Liver (tissue), 9 donors: Measurements from ENCODE around the gene CARS1. TPM values are rescaled to one million over a fixed set of nuclear protein-coding genes. Genes with fewer than 3 reads are reported as not detected.

ENCODE experiments used
- DNase-seq: peaks from one replicate; pipeline ENCODE4 v3.0.0-alpha.2; 2017; ENCODE audit warnings: low spot score
- H3K27ac ChIP-seq, 2 donors: one replicate each; pipeline ENCODE4 v1.7.0; 2013; ENCODE audit warnings: inconsistent platforms in 2 of 2, low read length in 2 of 2, control low read depth in 1 of 2, low read depth in 1 of 2, mild to moderate bottlenecking in 1 of 2
- H3K27me3 ChIP-seq, 4 donors: one replicate each; pipeline versions ENCODE4 v1.6.1 to v1.7.0; 2013; ENCODE audit warnings: low read length in 3 of 4, inconsistent platforms in 1 of 4, mild to moderate bottlenecking in 1 of 4, moderate library complexity in 1 of 4; ENCODE audit not compliant: control insufficient read depth in 4 of 4, insufficient read depth in 4 of 4
- H3K36me3 ChIP-seq, 4 donors: one replicate each; pipeline versions ENCODE4 v1.6.1 to v1.7.0; 2013; ENCODE audit warnings: low read length in 3 of 4, mild to moderate bottlenecking in 3 of 4, low read depth in 1 of 4, moderate library complexity in 1 of 4; ENCODE audit not compliant: control insufficient read depth in 4 of 4, insufficient read depth in 3 of 4
- H3K4me1 ChIP-seq, 4 donors: one replicate each; pipeline versions ENCODE4 v1.6.1 to v1.7.0; 2013; ENCODE audit warnings: low read length in 3 of 4, mild to moderate bottlenecking in 3 of 4, moderate library complexity in 1 of 4; ENCODE audit not compliant: control insufficient read depth in 4 of 4, insufficient read depth in 4 of 4
- H3K4me3 ChIP-seq, 3 donors: one replicate each; pipeline versions ENCODE4 v1.6.1 to v1.7.0; 2013; ENCODE audit warnings: low read length in 3 of 3, control low read depth in 1 of 3, low read depth in 1 of 3, mild to moderate bottlenecking in 1 of 3
- H3K9ac ChIP-seq, 2 donors: one replicate each; pipeline ENCODE4 v1.7.0; 2013; ENCODE audit warnings: low read length in 2 of 2, mild to moderate bottlenecking in 2 of 2, moderate library complexity in 2 of 2, control low read depth in 1 of 2, low read depth in 1 of 2
- H3K9me3 ChIP-seq, 4 donors: one replicate each; pipeline versions ENCODE4 v1.6.1 to v1.7.0; 2013; ENCODE audit warnings: low read length in 3 of 4; ENCODE audit not compliant: control insufficient read depth in 4 of 4
- CTCF ChIP-seq: fragments of 150-350 bp; IDR thresholded peaks from 2 replicates; pipeline ENCODE4 v1.5.1; 2017; ENCODE audit warnings: improper control_type of control experiment, low read depth, low read length; ENCODE audit not compliant: missing input control
- EGR1 ChIP-seq, 2 donors: IDR thresholded peaks; 2 replicates each; pipeline ENCODE4 v1.6.1; 2016 to 2018; ENCODE audit warnings: antibody characterized with exemption in 2 of 2, low read depth in 2 of 2
- FOXA1 ChIP-seq: IDR thresholded peaks from 2 replicates; pipeline ENCODE4 v1.6.1; 2016; ENCODE audit warnings: antibody characterized with exemption
- GABPA ChIP-seq, 2 donors: IDR thresholded peaks in 1 of 2; conservative IDR thresholded peaks in 1 of 2; 2 replicates each; pipeline ENCODE4 v1.6.1; 2016; ENCODE audit warnings: antibody characterized with exemption in 2 of 2, mild to moderate bottlenecking in 1 of 2, moderate library complexity in 1 of 2
- HNF4A ChIP-seq, 2 donors: conservative IDR thresholded peaks; 2 replicates each; pipeline ENCODE4 v1.6.1; 2016; ENCODE audit warnings: antibody characterized with exemption in 2 of 2, mild to moderate bottlenecking in 2 of 2
- HNF4G ChIP-seq: IDR thresholded peaks from 2 replicates; pipeline ENCODE4 v1.6.1; 2016; ENCODE audit warnings: antibody characterized with exemption
- JUND ChIP-seq, 2 donors: IDR thresholded peaks; 2 replicates each; pipeline ENCODE4 v1.6.1; 2016; ENCODE audit warnings: antibody characterized with exemption in 2 of 2
- NR2F2 ChIP-seq: IDR thresholded peaks from 2 replicates; pipeline ENCODE4 v1.6.1; 2016; ENCODE audit warnings: antibody characterized with exemption
- RAD21 ChIP-seq, 2 donors: IDR thresholded peaks; 2 replicates each; pipeline ENCODE4 v1.6.1; 2016; ENCODE audit warnings: antibody characterized with exemption in 2 of 2, mild to moderate bottlenecking in 2 of 2
- RXRA ChIP-seq, 2 donors: IDR thresholded peaks; 2 replicates each; pipeline ENCODE4 v1.6.1; 2017 to 2018; ENCODE audit warnings: antibody characterized with exemption in 2 of 2, mild to moderate bottlenecking in 1 of 2
- SP1 ChIP-seq: IDR thresholded peaks from 2 replicates; pipeline ENCODE4 v1.6.1; 2018; ENCODE audit warnings: antibody characterized with exemption, mild to moderate bottlenecking
- TAF1 ChIP-seq: conservative IDR thresholded peaks from 2 replicates; pipeline ENCODE4 v1.6.1; 2016; ENCODE audit warnings: antibody characterized with exemption, mild to moderate bottlenecking
- YY1 ChIP-seq: IDR thresholded peaks from 2 replicates; pipeline ENCODE4 v1.6.1; 2016; ENCODE audit warnings: antibody characterized with exemption, mild to moderate bottlenecking
- ZBTB33 ChIP-seq: IDR thresholded peaks from 2 replicates; pipeline ENCODE4 v1.6.1; 2016; ENCODE audit warnings: antibody characterized with exemption
- WGBS: extraction: QIAGEN DNeasy Blood & Tissue Kit; methylation state at CpG from one replicate; pipeline ENCODE4 v1.1.7; 2013; 5-methylcytosine and 5-hydroxymethylcytosine counted together
- polyA plus RNA-seq, 2 donors: library from polyadenylated mRNA; stranded (reverse) in 1 of 2; unstranded in 1 of 2; fragments of 200-250 nt in 1 of 2; fragments of >200 nt in 1 of 2; fragmentation: Nextera tagmentation in 1 of 2; extraction: Ambion mirVana in 1 of 2; gene quantifications; one replicate each; pipeline versions ENCODE4 v1.2.1 to v1.2.3, GENCODE V29; 2013 to 2015
- total RNA-seq, 2 donors: library from RNA; depleted of rRNA; stranded (reverse); fragments of >200 nt; gene quantifications; one replicate each; pipeline ENCODE4 v1.2.3, GENCODE V29; 2014
- TF ChIP-seq, protein P1 (sequence below): IDR thresholded peaks from 2 replicates; pipeline ENCODE4 v1.6.1; 2016; ENCODE audit warnings: antibody characterized with exemption
- TF ChIP-seq, protein P2 (sequence below): IDR thresholded peaks from 2 replicates; pipeline ENCODE4 v1.6.1; 2016; ENCODE audit warnings: antibody characterized with exemption
- donor health status: healthy.
- donor health status: healthy.
- donor health status: healthy.
- donor health status: healthy.
- donor health status: healthy.

The CARS1 gene
- total and polyA plus RNA-seq, 4 donors, result 15.2 to 40.1 (median 22.1) TPM

DNA sequence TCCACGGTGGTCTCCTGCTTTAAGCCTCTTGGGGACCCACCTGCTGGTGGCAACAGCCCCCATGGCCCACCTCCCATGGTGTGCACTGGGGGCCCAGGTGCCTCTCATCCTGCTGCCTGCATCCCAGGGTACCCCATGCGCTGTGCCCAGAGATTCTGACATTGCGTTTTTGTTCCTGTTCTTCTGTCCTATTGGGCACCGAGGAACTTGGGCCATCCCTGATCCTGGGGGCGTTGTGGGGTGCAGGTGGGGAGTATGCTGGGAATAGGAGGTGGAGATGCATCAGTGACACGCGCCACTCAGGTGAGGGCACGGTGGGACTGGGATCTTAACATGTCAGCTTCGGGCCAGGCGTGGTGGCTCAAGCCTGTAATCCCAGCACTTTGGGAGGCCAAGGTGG, 52.7 kb downstream of the CARS1 start:
- Histone ChIP-seq H3K27me3 (no peaks in the 10 kb centered on the region), H3K9ac (no peak overlapping the region), H3K36me3 (peaks cover 8 to 66% (median 20%) of the 10 kb centered on the region in 4 donors), H3K9me3 (no peaks in the 10 kb centered on the region), H3K4me3 (no peak overlapping the region), H3K4me1 (peaks cover 6 to 29% (median 23%) of the 10 kb centered on the region in 4 donors), H3K27ac (no peak overlapping the region)
- TF ChIP-seq HNF4A (conservative IDR thresholded peaks at IDR 0.05) (no peak), GABPA (IDR thresholded peaks at IDR 0.05 in 1 of 2, conservative IDR thresholded peaks at IDR 0.05 in 1 of 2) (no peak), NR2F2 (no peak), CTCF (no peak), JUND (IDR thresholded peaks at IDR 0.05) (no peak), FOXA1 (no peak), RAD21 (IDR thresholded peaks at IDR 0.05) (no peak), YY1 (no peak), HNF4G (no peak), TAF1 (no peak), SP1 (no peak), EGR1 (IDR thresholded peaks at IDR 0.05; ENCODE audit: low read depth in 2 of 2) (no peak), ZBTB33 (no peak)
- TF ChIP-seq, protein P1, sequence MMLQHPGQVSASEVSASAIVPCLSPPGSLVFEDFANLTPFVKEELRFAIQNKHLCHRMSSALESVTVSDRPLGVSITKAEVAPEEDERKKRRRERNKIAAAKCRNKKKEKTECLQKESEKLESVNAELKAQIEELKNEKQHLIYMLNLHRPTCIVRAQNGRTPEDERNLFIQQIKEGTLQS, result no peak
- no peak for DNase-seq
- WGBS, result 98% methylated on average over 10 of the region's 10 CpGs

- DNase-seq, result no peak
- Histone ChIP-seq H3K9ac (no peak overlapping the region), H3K27ac (no peak overlapping the region), H3K4me3 (no peak overlapping the region), H3K4me1 (peaks cover 6 to 29% (median 23%) of the 10 kb centered on the region in 4 donors), H3K27me3 (no peaks in the 10 kb centered on the region), H3K9me3 (no peaks in the 10 kb centered on the region), H3K36me3 (peaks cover 8 to 59% (median 18%) of the 10 kb centered on the region in 4 donors)
- TF ChIP-seq, protein P1, result no peak
- no peak for TF ChIP-seq SP1
- no peak for TF ChIP-seq ZBTB33
- TF ChIP-seq HNF4G, result no peak
- TF ChIP-seq YY1, result no peak
- no peak for TF ChIP-seq RXRA (IDR thresholded peaks at IDR 0.05)
- TF ChIP-seq JUND (IDR thresholded peaks at IDR 0.05), result no peak
- TF ChIP-seq, protein P2, sequence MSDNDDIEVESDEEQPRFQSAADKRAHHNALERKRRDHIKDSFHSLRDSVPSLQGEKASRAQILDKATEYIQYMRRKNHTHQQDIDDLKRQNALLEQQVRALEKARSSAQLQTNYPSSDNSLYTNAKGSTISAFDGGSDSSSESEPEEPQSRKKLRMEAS, result no peak
- WGBS, result 94% methylated on average over 12 of the region's 12 CpGs
These were observed 53.6 kb downstream of the CARS1 start for GRCh38 chr11:3003396-3004231.
